PC-9 (cell line): ENCODE data around the gene KATNB1. TPM values are rescaled to one million over a fixed set of nuclear protein-coding genes. Genes with fewer than 3 reads are reported as not detected.

Experiments used
- BruUV-seq: library from RNA; stranded (reverse); fragments of 400-500 nt; replicated peaks from 2 replicates; lab custom pipeline; 2021; lab: Mats Ljungman, UMichigan
- CTCF ChIA-PET: fragments of 300-600 bp; sonication (Branson Sonifier 250); formaldehyde crosslinking; loops from one replicate; lab custom pipeline; 2022; ENCODE audit warnings: antibody characterized with exemption; lab: Charles Lee
- POLR2A ChIA-PET: fragments of 300-600 bp; sonication (Branson Sonifier 250); formaldehyde crosslinking; loops from one replicate; lab custom pipeline; 2022; ENCODE audit warnings: antibody characterized with exemption; ENCODE audit not compliant: unreplicated experiment; lab: Charles Lee
- DNase-seq, 2 experiments: peaks; one replicate each; pipeline versions ENCODE4 v3.0.0 to v3.0.0-alpha.2; 2015 to 2022; ENCODE audit warnings: mixed read lengths in 1 of 2
- H2AFZ ChIP-seq: fragments of 200-600 bp; sonication (generic); 2 replicates; pipeline ENCODE4 v1.8.1; 2017; ENCODE audit warnings: antibody characterized with exemption
- H3F3A ChIP-seq: fragments of 200-600 bp; sonication (generic); 2 replicates; pipeline ENCODE4 v1.8.1; 2017; ENCODE audit warnings: antibody characterized with exemption, mild to moderate bottlenecking, low read depth; ENCODE audit not compliant: insufficient read depth
- H3K27ac ChIP-seq: fragments of 200-600 bp; sonication (generic); 2 replicates; pipeline ENCODE4 v1.6.1; 2016; ENCODE audit warnings: mixed run types
- H3K27me3 ChIP-seq: fragments of 200-600 bp; sonication (generic); 2 replicates; pipeline ENCODE4 v1.6.1; 2016; ENCODE audit warnings: low read depth, mixed run types; ENCODE audit not compliant: insufficient read depth
- H3K36me3 ChIP-seq: fragments of 200-600 bp; sonication (generic); 2 replicates; pipeline ENCODE4 v1.6.1; 2016; ENCODE audit warnings: low read depth, mixed run types
- H3K4me1 ChIP-seq: fragments of 200-600 bp; sonication (generic); replicated peaks from 2 replicates; pipeline ENCODE4 v1.6.1; 2016; ENCODE audit warnings: mixed run types; ENCODE audit not compliant: insufficient read depth
- H3K4me2 ChIP-seq: fragments of 200-600 bp; sonication (generic); 2 replicates; pipeline ENCODE4 v1.6.1; 2017; ENCODE audit warnings: mixed run types
- H3K4me3 ChIP-seq: fragments of 200-600 bp; sonication (generic); 2 replicates; pipeline ENCODE4 v1.6.1; 2016; ENCODE audit warnings: mixed run types
- H3K79me2 ChIP-seq: fragments of 200-600 bp; sonication (generic); 2 replicates; pipeline ENCODE4 v1.6.1; 2017; ENCODE audit warnings: low read depth, mixed run types
- H3K9me2 ChIP-seq: fragments of 200-600 bp; sonication (generic); 2 replicates; pipeline ENCODE4 v1.8.1; 2017; ENCODE audit warnings: mild to moderate bottlenecking; ENCODE audit not compliant: insufficient read depth
- H3K9me3 ChIP-seq: fragments of 200-600 bp; sonication (generic); 2 replicates; pipeline ENCODE4 v1.8.1; 2016; ENCODE audit warnings: low read depth; ENCODE audit not compliant: insufficient read depth
- H4K20me1 ChIP-seq: fragments of 200-600 bp; sonication (generic); 2 replicates; pipeline ENCODE4 v1.8.1; 2017; ENCODE audit not compliant: insufficient read depth
- CTCF ChIP-seq: fragments of 200-600 bp; sonication (generic); conservative IDR thresholded peaks from 2 replicates; pipeline ENCODE4 v1.6.1; 2017; ENCODE audit warnings: mixed run types, antibody characterized with exemption, mild to moderate bottlenecking, moderate library complexity
- EZH2 ChIP-seq: fragments of 200-600 bp; sonication (generic); IDR thresholded peaks from 2 replicates; pipeline ENCODE4 v1.8.0; 2017; ENCODE audit warnings: antibody characterized with exemption, low read depth
- intact Hi-C: fragments of 100-400 bp; cut with micrococcal nuclease; formaldehyde crosslinking; loops from one replicate; pipeline ENCODE4 v1.10.0; 2022; ENCODE audit not compliant: unreplicated experiment
- total RNA-seq: library from RNA; stranded (reverse); gene quantifications from 2 replicates; pipeline ENCODE4 v1.2.3, GENCODE V29; 2021

Gene KATNB1
- total RNA-seq, 1 experiment from 2014 or later: 27.7 TPM

- Histone ChIP-seq H3K4me1 (no peaks in the 10 kb centered on the region; the same call in 1 of the 2 replicates), H2AFZ (no peak overlapping the region), H3K4me3 (no peak overlapping the region), H3K9me2 (no peaks in the 10 kb centered on the region), H3K79me2 (no peaks in the 10 kb centered on the region), H3F3A (no peaks in the 10 kb centered on the region; the same call in 1 of the 2 replicates), H3K9me3 (no peaks in the 10 kb centered on the region), H3K36me3 (no peaks in the 10 kb centered on the region), H4K20me1 (peaks cover 5% of the 10 kb centered on the region; the same call in 1 of the 2 replicates), H3K27ac (no peak overlapping the region), H3K27me3 (no peaks in the 10 kb centered on the region), H3K4me2 (no peak overlapping the region)
- ChIA-PET POLR2A (no interaction called here), CTCF (no interaction called here)
- TF ChIP-seq EZH2 (no peak), CTCF (no peak)
- BruUV-seq: no TSS peak
- DNase-seq: no peak
- intact Hi-C loops: no loop called here
These were observed 18.1 kb downstream of the KATNB1 start for GRCh38 chr16:57753448-57754353.

- H3K9me3 ChIP-seq: no peaks in the 10 kb centered on the region
- H3K4me1 ChIP-seq: peaks cover 6% of the 10 kb centered on the region
- H3K9me2 ChIP-seq: no peaks in the 10 kb centered on the region
- H3K36me3 ChIP-seq: no peaks in the 10 kb centered on the region
- no peak overlapping the region for H3K4me3 ChIP-seq
- H3K27me3 ChIP-seq: no peaks in the 10 kb centered on the region
- intact Hi-C loops: no loop called here
- CTCF ChIA-PET: no interaction called here
- H4K20me1 ChIP-seq: peaks cover 5% of the 10 kb centered on the region; the same call in 1 of the 2 replicates
- no peak for DNase-seq
- H3K27ac ChIP-seq: no peak overlapping the region
- TF ChIP-seq CTCF: no peak
- TF ChIP-seq EZH2: no peak
- H3K4me2 ChIP-seq: no peak overlapping the region
- peaks cover under 1% of the 10 kb centered on the region; the same call in 1 of the 2 replicates for H3F3A ChIP-seq
- POLR2A ChIA-PET: no interaction called here
- H2AFZ ChIP-seq: no peak overlapping the region
- no peaks in the 10 kb centered on the region for H3K79me2 ChIP-seq
- no TSS peak for BruUV-seq
These were observed 18.9 kb downstream of the KATNB1 start for GRCh38 chr16:57754354-57755060.

GRCh38 chr16:57755061-57755684 is 19.6 kb downstream of the KATNB1 start:
- TF ChIP-seq CTCF (no peak), EZH2 (no peak)
- no peaks in the 10 kb centered on the region for H3K79me2 ChIP-seq
- H3F3A ChIP-seq: peaks cover 7% of the 10 kb centered on the region; the same call in 1 of the 2 replicates
- H3K27ac ChIP-seq: no peak overlapping the region
- no peak overlapping the region for H3K4me3 ChIP-seq
- H3K4me1 ChIP-seq: peaks cover 13% of the 10 kb centered on the region
- peaks cover 5% of the 10 kb centered on the region; the same call in 1 of the 2 replicates for H4K20me1 ChIP-seq
- POLR2A ChIA-PET: no interaction called here
- no peaks in the 10 kb centered on the region for H3K36me3 ChIP-seq
- no TSS peak for BruUV-seq
- H3K27me3 ChIP-seq: no peaks in the 10 kb centered on the region
- no peak overlapping the region for H2AFZ ChIP-seq
- no peak for DNase-seq
- intact Hi-C loops: no loop called here
- no peaks in the 10 kb centered on the region for H3K9me2 ChIP-seq
- CTCF ChIA-PET: no interaction called here
- no peaks in the 10 kb centered on the region for H3K9me3 ChIP-seq
- no peak overlapping the region for H3K4me2 ChIP-seq
